Cardiac muscle cell (in vitro differentiated cells and primary cell): ENCODE measurements around the gene CLN6. TPM values are rescaled to one million over a fixed set of nuclear protein-coding genes. Genes with fewer than 3 reads are reported as not detected.
A peak's percentile ranks its signal among the peaks of the same experiment; 100 is the strongest.

Experiments used
- DNase-seq, 2 donors: peaks; one replicate each; pipeline versions ENCODE4 v3.0.0 to v3.0.0-alpha.2; 2010 to 2017; ENCODE audit warnings: low read depth in 1 of 2, low spot score in 1 of 2
- H3K27ac ChIP-seq: fragments of 200-600 bp; sonication (generic); 2 replicates; pipeline ENCODE4 v1.5.1; 2016
- H3K27me3 ChIP-seq: fragments of 200-600 bp; sonication (generic); 2 replicates; pipeline ENCODE4 v1.6.0; 2016; ENCODE audit warnings: control low read depth
- H3K36me3 ChIP-seq: fragments of 200-600 bp; sonication (generic); 2 replicates; pipeline ENCODE4 v1.5.1; 2016; ENCODE audit warnings: control low read depth
- H3K4me1 ChIP-seq: fragments of 200-600 bp; sonication (generic); 2 replicates; pipeline ENCODE4 v1.8.1; 2017; ENCODE audit warnings: low read depth, mild to moderate bottlenecking, mixed run types
- H3K4me3 ChIP-seq: fragments of 200-600 bp; sonication (generic); 2 replicates; pipeline ENCODE4 v1.5.1; 2016; ENCODE audit warnings: mild to moderate bottlenecking
- H3K9me3 ChIP-seq: fragments of 200-600 bp; sonication (generic); 2 replicates; pipeline ENCODE4 v1.5.1; 2017; ENCODE audit warnings: low read depth, mild to moderate bottlenecking, control low read depth
- CTCF ChIP-seq: IDR thresholded peaks from 2 replicates; pipeline ENCODE4 v1.5.1; 2012; ENCODE audit warnings: low read depth, mild to moderate bottlenecking, low read length
- polyA plus RNA-seq: library from polyadenylated mRNA; unstranded; fragments of >200 nt; fragmentation: Nextera tagmentation; extraction: Ambion mirVana; gene quantifications from 2 replicates; pipeline ENCODE4 v1.2.1, GENCODE V29; 2016
- total RNA-seq: library from RNA; depleted of rRNA; stranded (reverse); fragments of >200 nt; gene quantifications from 2 replicates; pipeline ENCODE4 v1.2.3, GENCODE V29; 2016

Gene CLN6
- total and polyA plus RNA-seq, 2 experiments from 2014 or later: 6.6 to 18.5 TPM

- no peak for DNase-seq
- H3K4me3 ChIP-seq: no peak overlapping the region
- peak overlapping the region; percentile 2 for H3K27ac ChIP-seq
- TF ChIP-seq CTCF: no peak
- H3K36me3 ChIP-seq: peaks cover 8% of the 10 kb centered on the region
- H3K9me3 ChIP-seq: no peaks in the 10 kb centered on the region
- no peaks in the 10 kb centered on the region for H3K4me1 ChIP-seq
- H3K27me3 ChIP-seq: no peaks in the 10 kb centered on the region
Measured at GRCh38 chr15:68192804-68193486, 36.6 kb downstream of the CLN6 start.

DNA sequence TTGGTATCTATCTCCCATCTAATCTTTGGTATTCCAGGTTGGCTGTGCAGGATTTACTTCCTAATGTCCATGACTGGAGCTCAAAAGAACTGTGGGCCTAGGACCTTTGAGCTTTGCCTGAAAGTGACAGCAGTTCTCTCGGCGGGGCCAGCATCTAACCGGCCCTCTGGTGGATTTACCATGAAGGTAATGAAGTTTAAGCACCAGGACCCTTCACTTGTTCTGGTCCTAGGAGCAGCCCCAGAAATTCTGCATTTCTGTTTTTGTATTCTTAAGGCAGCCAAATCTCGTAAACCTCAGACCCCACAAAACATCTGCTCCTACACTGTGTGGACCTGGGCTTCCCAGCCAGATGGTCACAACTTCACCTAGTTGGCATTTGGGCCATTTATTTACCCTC, 37.4 kb downstream of the CLN6 start:
- H3K27ac ChIP-seq: peak overlapping the region; percentile 49
- H3K4me3 ChIP-seq: no peak overlapping the region
- no peaks in the 10 kb centered on the region for H3K4me1 ChIP-seq
- H3K27me3 ChIP-seq: no peaks in the 10 kb centered on the region
- no peak for TF ChIP-seq CTCF
- peaks cover 8% of the 10 kb centered on the region for H3K36me3 ChIP-seq
- DNase-seq: no peak
- H3K9me3 ChIP-seq: no peaks in the 10 kb centered on the region

- TF ChIP-seq CTCF: no peak
- no peak for DNase-seq
- Histone ChIP-seq H3K9me3 (no peaks in the 10 kb centered on the region), H3K27me3 (no peaks in the 10 kb centered on the region), H3K27ac (peak overlapping the region; percentile 49), H3K4me1 (no peaks in the 10 kb centered on the region), H3K4me3 (no peak overlapping the region), H3K36me3 (peaks cover 8% of the 10 kb centered on the region)
Measured at GRCh38 chr15:68191555-68191954, 38.0 kb downstream of the CLN6 start.

GRCh38 chr15:68190048-68190447, 39.5 kb downstream of the CLN6 start:
- TF ChIP-seq CTCF: no peak
- Histone ChIP-seq H3K9me3 (no peaks in the 10 kb centered on the region), H3K4me1 (no peaks in the 10 kb centered on the region), H3K27me3 (no peaks in the 10 kb centered on the region), H3K27ac (no peak overlapping the region), H3K4me3 (no peak overlapping the region), H3K36me3 (peaks cover 9% of the 10 kb centered on the region)
- DNase-seq: no peak

DNA sequence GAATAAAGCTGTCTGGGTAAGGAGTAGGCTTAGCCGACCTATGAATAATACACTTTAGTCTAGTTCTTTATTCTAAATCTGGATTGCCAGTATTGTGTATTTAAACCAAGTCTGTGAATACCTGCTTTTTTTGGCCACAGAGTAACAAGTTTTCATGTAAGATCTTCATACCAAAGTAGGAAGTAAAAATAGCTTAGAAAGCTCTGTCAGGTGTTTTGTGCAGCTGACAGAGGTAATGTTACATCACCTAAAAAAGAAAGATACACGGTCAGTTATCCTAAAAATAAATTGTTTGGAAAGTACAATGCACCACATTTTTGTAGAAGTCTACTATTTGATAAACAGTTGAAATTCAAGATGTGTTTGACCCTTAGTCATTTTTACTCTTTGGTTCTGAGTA, 40.9 kb downstream of the CLN6 start:
- Histone ChIP-seq H3K4me3 (no peak overlapping the region), H3K27me3 (no peaks in the 10 kb centered on the region), H3K9me3 (no peaks in the 10 kb centered on the region), H3K36me3 (peaks cover 12% of the 10 kb centered on the region), H3K4me1 (no peaks in the 10 kb centered on the region), H3K27ac (no peak overlapping the region)
- no peak for DNase-seq
- TF ChIP-seq CTCF: no peak
